CD14-positive monocyte (primary cell): ENCODE data around the gene TMEM271. TPM values are rescaled to one million over a fixed set of nuclear protein-coding genes. Genes with fewer than 3 reads are reported as not detected.

Experiments used
- DNase-seq, 3 donors: peaks; one replicate each; pipeline ENCODE4 v3.0.0-alpha.2; 2011 to 2022
- H2AFZ ChIP-seq: 2 replicates; pipeline ENCODE4 v1.6.0; 2012; ENCODE audit warnings: mild to moderate bottlenecking, low read depth, low read length, inconsistent platforms; ENCODE audit not compliant: insufficient read depth, poor library complexity, severe bottlenecking
- H3K27ac ChIP-seq, 2 donors: 1 replicate in 1 of 2; 2 replicates in 1 of 2; pipeline ENCODE4 v1.5.1; 2012 to 2013; ENCODE audit warnings: low read length in 2 of 2, control low read depth in 1 of 2, inconsistent platforms in 1 of 2, low read depth in 1 of 2, mild to moderate bottlenecking in 1 of 2
- H3K27me3 ChIP-seq, 2 donors: one replicate each; pipeline versions ENCODE4 v1.6.0 to v1.6.1; 2011 to 2013; ENCODE audit warnings: low read length in 2 of 2; ENCODE audit not compliant: control insufficient read depth in 2 of 2, insufficient read depth in 2 of 2
- H3K36me3 ChIP-seq, 2 donors: replicated peaks in 1 of 2; 1 replicate in 1 of 2; 2 replicates in 1 of 2; pipeline versions ENCODE4 v1.5.1 to v1.6.1; 2012 to 2013; ENCODE audit warnings: low read length in 2 of 2, control low read depth in 1 of 2, inconsistent platforms in 1 of 2, mild to moderate bottlenecking in 1 of 2; ENCODE audit not compliant: insufficient read depth in 2 of 2, control insufficient read depth in 1 of 2
- H3K4me1 ChIP-seq, 2 donors: 1 replicate in 1 of 2; 2 replicates in 1 of 2; pipeline versions ENCODE4 v1.5.1 to v1.6.1; 2012 to 2013; ENCODE audit warnings: low read length in 2 of 2, control low read depth in 1 of 2, inconsistent platforms in 1 of 2, mild to moderate bottlenecking in 1 of 2, moderate library complexity in 1 of 2; ENCODE audit not compliant: insufficient read depth in 2 of 2, control insufficient read depth in 1 of 2
- H3K4me2 ChIP-seq: replicated peaks from 2 replicates; pipeline ENCODE3; 2012; ENCODE audit warnings: low read length, moderate library complexity, mild to moderate bottlenecking; ENCODE audit not compliant: poor library complexity, severe bottlenecking; ENCODE audit errors: extremely low read depth
- H3K4me3 ChIP-seq, 3 experiments: fragments of 200-600 bp in 1 of 3; sonication (generic) in 1 of 3; replicated peaks in 1 of 3; 1 replicate in 2 of 3; 2 replicates in 1 of 3; pipeline ENCODE4 v1.5.1; 2011 to 2013; ENCODE audit warnings: low read length in 3 of 3, mild to moderate bottlenecking in 3 of 3, control low read depth in 2 of 3, low read depth in 2 of 3, inconsistent platforms in 1 of 3, moderate library complexity in 1 of 3
- H3K79me2 ChIP-seq: 2 replicates; pipeline ENCODE4 v1.6.0; 2012; ENCODE audit warnings: mild to moderate bottlenecking, control low read depth, inconsistent platforms, low read length, moderate library complexity; ENCODE audit not compliant: insufficient read depth
- H3K9ac ChIP-seq: 2 replicates; pipeline ENCODE4 v1.6.0; 2017; ENCODE audit warnings: low read length, mild to moderate bottlenecking; ENCODE audit not compliant: insufficient read depth, poor library complexity, severe bottlenecking
- H3K9me3 ChIP-seq, 2 donors: replicated peaks in 1 of 2; 1 replicate in 1 of 2; 2 replicates in 1 of 2; pipeline versions ENCODE4 v1.5.1 to v1.6.1; 2012 to 2013; ENCODE audit warnings: low read length in 2 of 2, control low read depth in 1 of 2; ENCODE audit not compliant: control insufficient read depth in 1 of 2, insufficient read depth in 1 of 2
- H4K20me1 ChIP-seq: 2 replicates; pipeline ENCODE4 v1.6.0; 2012; ENCODE audit warnings: mild to moderate bottlenecking, low read length, control low read depth, moderate library complexity; ENCODE audit not compliant: insufficient read depth
- H3K27ac Mint-ChIP-seq, 7 donors: one replicate each; pipeline ENCODE4 v1.8.0; 2020; ENCODE audit warnings: mild to moderate bottlenecking in 7 of 7, mixed read lengths in 7 of 7, moderate library complexity in 6 of 7, inconsistent platforms in 2 of 7
- H3K27me3 Mint-ChIP-seq, 3 donors: one replicate each; pipeline ENCODE4 v1.8.0; 2021 to 2022; ENCODE audit warnings: low read depth in 3 of 3, mild to moderate bottlenecking in 3 of 3, mixed read lengths in 3 of 3, moderate library complexity in 3 of 3, inconsistent platforms in 1 of 3
- H3K36me3 Mint-ChIP-seq, 2 donors: one replicate each; pipeline ENCODE4 v1.8.0; 2020; ENCODE audit warnings: mixed read lengths in 2 of 2, inconsistent platforms in 1 of 2, mild to moderate bottlenecking in 1 of 2
- H3K4me1 Mint-ChIP-seq: one replicate; pipeline ENCODE4 v1.8.0; 2020; ENCODE audit warnings: mild to moderate bottlenecking, mixed read lengths
- H3K4me3 Mint-ChIP-seq, 2 donors: one replicate each; pipeline ENCODE4 v1.8.0; 2020; ENCODE audit warnings: mild to moderate bottlenecking in 2 of 2, mixed read lengths in 2 of 2, moderate library complexity in 1 of 2
- H3K9me3 Mint-ChIP-seq, 7 donors: one replicate each; pipeline ENCODE4 v1.8.0; 2020 to 2022; ENCODE audit warnings: mixed read lengths in 7 of 7, mild to moderate bottlenecking in 6 of 7, moderate library complexity in 6 of 7, inconsistent platforms in 2 of 7
- CTCF ChIP-seq: fragments of 200-600 bp; IDR thresholded peaks from one replicate; pipeline ENCODE4 v1.8.0; 2022; ENCODE audit warnings: antibody characterized with exemption, mild to moderate bottlenecking
- WGBS: methylation state at CpG from one replicate; pipeline ENCODE4 v1.1.5; 2013; ENCODE audit warnings: missing lambda C conversion rate; ENCODE audit not compliant: insufficient coverage; 5-methylcytosine and 5-hydroxymethylcytosine counted together
- intact Hi-C, 2 donors: fragments of 100-400 bp; cut with micrococcal nuclease; formaldehyde crosslinking; loops; one replicate each; pipeline versions ENCODE4 v1.15.0 to v1.15.1; 2023
- polyA plus RNA-seq, 3 donors: library from polyadenylated mRNA; depleted of rRNA in 1 of 3; unstranded in 2 of 3; stranded (reverse) in 1 of 3; fragments of 300-500 nt in 2 of 3; fragments of >200 nt in 1 of 3; fragmentation: Illumina TruSeq in 2 of 3; gene quantifications; 1 replicate in 2 of 3; 2 replicates in 1 of 3; pipeline ENCODE4 v1.2.3, GENCODE V29; 2012 to 2021

Gene TMEM271
- polyA plus RNA-seq, 3 donors = not detected

- intact Hi-C loops = no loop called here
- H4K20me1 ChIP-seq = no peaks in the 10 kb centered on the region
- H3K9ac ChIP-seq = no peak overlapping the region
- 85% methylated on average over 8 of the region's 9 CpGs for WGBS
- no peak for DNase-seq
- H3K36me3 ChIP-seq = no peaks in the 10 kb centered on the region
- Mint-ChIP-seq H3K9me3 (peaks cover 14 to 34% (median 24%) of the 10 kb centered on the region in 7 donors), H3K27ac (no peak overlapping the region), H3K4me3 (no peak overlapping the region), H3K4me1 (no peaks in the 10 kb centered on the region), H3K27me3 (peaks cover 0 to 4% (median 0%) of the 10 kb centered on the region in 3 donors), H3K36me3 (no peaks in the 10 kb centered on the region)
- H3K27ac ChIP-seq = no peak overlapping the region
- peaks cover 11 to 21% of the 10 kb centered on the region in 2 donors for H3K9me3 ChIP-seq
- no peaks in the 10 kb centered on the region for H3K79me2 ChIP-seq
- no peak overlapping the region for H3K4me3 ChIP-seq
- no peak for TF ChIP-seq CTCF
- H3K27me3 ChIP-seq = no peaks in the 10 kb centered on the region
- H2AFZ ChIP-seq = no peak overlapping the region
- no peak overlapping the region for H3K4me2 ChIP-seq
- no peaks in the 10 kb centered on the region for H3K4me1 ChIP-seq
Observed at GRCh38 chr4:544386-545105, 31.5 kb downstream of the TMEM271 start.

GRCh38 chr4:541271-541670 lies 34.8 kb downstream of the TMEM271 start:
- H3K27me3 Mint-ChIP-seq = peaks cover 0 to 1% (median 0%) of the 10 kb centered on the region in 3 donors
- no peaks in the 10 kb centered on the region for H3K4me1 Mint-ChIP-seq
- peaks cover 8 to 16% of the 10 kb centered on the region in 2 donors for H3K36me3 Mint-ChIP-seq
- intact Hi-C loops = no loop called here
- no peak for DNase-seq
- Histone ChIP-seq H3K36me3 (peaks cover 6 to 13% of the 10 kb centered on the region in 2 donors), H4K20me1 (no peaks in the 10 kb centered on the region), H3K27ac (no peak overlapping the region), H3K4me1 (no peaks in the 10 kb centered on the region), H3K4me3 (no peak overlapping the region), H2AFZ (no peak overlapping the region), H3K79me2 (no peaks in the 10 kb centered on the region), H3K9me3 (peaks cover 22 to 39% of the 10 kb centered on the region in 2 donors), H3K4me2 (no peak overlapping the region), H3K9ac (no peak overlapping the region), H3K27me3 (no peaks in the 10 kb centered on the region)
- WGBS = no CpG with 5 or more reads among the region's 3 CpGs
- H3K27ac Mint-ChIP-seq = no peak overlapping the region
- H3K9me3 Mint-ChIP-seq = peaks cover 18 to 39% (median 33%) of the 10 kb centered on the region in 7 donors
- H3K4me3 Mint-ChIP-seq = no peak overlapping the region
- no peak for TF ChIP-seq CTCF
